ENCODE results near the gene PPP2R3A.
"Not testable (repeated sequence)": the region's sequence is repeated elsewhere in the genome, so short reads cannot be mapped to it uniquely, and the experiment has no call there.

PPP2R3A gene

DNA sequence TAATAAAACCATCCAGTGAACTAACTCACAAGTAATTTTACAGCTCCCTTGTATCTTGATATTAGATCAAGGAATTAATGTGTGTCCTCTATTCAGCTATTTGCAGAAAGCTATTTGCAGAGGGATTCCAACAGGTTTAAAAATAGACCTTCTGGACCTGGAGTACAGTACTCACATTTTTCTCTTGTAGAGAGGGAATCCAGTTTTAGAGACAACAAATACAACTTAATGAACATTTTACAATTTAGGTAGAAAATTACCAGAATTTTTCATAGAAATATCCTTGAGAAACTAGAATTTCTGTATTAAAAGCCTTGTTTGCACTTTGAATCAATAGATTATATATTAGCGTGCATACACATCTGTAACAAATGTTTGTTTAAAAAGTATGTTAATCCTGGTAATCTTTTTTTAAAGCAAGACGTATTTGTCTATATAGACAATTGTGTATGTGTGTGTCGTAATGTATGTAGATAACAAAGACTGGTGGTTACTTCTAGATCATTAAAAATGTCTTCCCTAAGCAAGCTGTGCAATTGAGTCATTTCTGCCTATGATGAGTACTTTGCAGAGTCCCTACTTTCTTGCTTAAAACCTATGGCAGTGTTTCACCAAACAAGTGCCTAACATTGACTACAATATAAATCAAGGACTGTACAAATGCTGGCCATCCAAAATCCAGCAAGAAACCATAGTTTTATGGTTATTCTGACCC, 57.9 kb downstream of the PPP2R3A start:
- DNase-seq: no peak

DNA sequence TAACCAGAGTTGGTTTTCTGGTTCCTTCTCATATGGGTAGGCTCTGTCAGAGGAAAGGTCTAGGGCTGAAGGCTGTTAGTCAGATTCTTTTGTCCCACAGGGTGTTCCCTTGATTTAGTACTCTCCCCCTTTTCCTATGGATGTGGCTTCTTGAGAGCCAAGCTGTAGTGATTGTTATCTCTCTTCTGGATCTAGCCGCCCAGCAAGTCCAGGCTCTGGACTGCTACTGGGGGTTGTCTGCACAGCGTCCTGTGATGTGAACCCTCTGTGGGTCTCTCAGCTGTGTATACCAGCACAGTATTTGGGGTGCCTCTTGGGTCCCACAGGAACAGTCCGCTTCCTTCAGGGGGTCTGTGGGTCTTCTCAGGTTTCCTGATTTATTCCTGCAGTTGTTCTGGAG, 70.8 kb downstream of the PPP2R3A start:
- DNase-seq: no peak

DNA sequence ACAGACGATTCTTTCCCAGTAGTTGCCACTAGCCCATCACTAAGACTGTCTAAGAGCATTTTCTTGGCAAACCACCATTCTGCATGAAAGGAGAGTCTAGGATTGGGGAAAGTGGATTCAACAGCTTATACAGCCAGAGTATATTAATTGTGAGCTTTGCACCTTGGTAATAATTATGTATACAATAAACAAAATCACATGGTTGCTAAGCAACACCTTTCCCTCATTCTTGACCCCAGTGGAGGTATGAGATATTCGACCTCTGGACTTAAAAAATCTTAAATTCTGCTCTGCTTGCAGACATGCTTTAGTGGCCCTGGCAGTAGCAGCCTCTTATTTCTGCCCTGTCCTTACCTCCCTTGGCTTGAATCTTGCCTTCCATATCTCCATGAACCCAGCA, 73.1 kb downstream of the PPP2R3A start:
- DNase-seq: no peak

DNA sequence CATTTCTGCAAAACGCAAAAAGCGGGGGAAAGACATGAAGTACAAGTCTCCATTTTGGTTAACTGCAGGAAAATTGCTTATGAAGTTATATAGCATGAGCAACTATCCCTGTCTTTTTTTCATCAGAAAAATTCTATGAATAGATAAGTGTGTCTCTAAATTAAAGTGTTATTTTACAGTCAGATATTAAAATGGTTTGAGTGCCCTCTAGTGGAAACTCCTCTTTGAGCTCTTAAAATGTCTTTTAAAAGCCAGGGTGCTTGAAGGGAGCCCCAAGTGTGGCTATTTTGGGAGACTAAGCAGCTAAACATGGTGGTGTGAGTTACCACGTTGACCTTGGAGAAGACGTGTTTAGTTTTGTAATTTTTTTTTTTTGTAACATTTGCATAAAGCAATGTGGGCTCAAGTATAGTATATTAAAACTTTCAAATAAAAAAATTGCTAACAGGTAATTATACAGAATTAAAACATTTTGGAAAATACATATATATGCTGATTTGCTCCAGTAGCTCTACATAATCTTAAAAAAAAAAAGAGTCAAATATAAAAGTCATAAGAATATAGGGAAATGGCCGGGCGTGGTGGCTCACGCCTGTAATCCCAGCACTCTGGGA, 77.2 kb downstream of the PPP2R3A start:
- peak; percentile 44 for DNase-seq

DNA sequence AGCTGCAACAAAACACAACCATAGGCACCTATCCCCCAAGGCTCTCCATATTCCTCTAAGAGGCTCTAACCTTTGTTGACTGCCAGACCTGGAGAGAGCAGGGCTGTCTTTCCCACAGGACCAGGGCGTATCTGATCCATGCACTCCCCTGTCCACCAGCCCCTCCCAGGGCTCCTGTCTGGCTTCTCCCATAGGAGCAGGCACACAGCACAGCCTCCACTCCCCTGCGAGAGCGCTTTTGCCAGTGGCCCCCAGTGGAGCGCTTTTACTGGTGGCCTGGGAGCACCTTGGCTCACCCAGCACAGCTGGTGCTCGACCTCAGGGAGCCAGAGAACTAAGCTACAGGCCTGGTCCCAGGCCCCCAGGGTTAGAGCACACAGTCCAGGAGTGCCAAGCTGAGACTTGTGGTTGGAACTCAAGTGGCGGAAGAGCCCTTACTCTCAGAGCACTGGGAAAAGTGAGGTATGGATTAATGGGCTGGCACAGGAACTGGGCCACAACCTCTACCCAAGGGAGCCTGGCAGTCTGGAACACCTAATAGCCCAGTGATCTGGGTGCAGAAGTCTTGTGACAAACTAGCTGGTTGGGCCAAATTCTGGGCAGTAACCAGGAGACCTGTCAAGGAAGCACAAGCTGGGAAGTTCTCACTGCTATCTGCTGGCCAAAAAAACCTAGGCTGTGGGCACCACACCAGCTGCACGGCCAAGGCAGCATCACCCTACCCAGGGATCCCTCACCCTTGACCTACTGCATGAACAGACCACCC, 79.6 kb downstream of the PPP2R3A start:
- DNase-seq: no peak

DNA sequence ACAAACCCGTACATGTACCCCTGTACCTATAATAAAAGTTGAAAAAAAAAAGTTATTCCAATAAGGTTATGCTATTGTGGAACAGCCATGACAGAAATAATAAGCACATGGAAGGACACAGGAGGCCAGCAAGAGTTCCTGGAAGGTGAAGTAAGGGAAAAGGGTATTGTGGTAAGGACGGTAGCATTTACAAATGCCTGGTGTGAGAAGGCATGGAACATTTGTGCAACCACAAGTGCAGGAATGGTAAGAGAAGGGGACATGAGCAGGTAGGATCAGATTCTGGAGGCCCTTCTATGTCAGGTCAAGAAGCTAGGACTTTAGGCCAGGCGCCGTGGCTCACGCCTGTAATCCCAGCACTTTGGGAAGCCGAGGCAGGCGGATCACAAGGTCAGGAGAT, 82.5 kb downstream of the PPP2R3A start:
- no peak for DNase-seq

DNA sequence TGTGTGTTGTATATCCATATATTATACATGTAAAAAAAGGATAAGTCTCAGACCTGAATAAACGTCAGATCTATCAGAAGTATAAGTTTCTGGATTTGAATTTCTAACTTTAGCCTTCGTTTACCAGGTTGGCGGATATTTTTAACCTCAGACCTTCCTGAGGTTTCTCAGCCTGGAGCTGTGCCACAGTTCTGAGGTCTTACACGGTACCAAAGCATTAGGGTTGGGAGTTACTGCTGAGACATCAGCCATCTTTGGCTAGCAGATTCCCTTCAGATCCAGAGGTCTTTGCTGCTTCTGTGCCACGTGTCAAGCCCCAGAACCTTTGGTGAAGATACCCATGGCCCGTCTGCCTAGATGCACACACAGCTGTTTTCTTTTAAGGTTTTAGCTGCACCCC, 84.7 kb downstream of the PPP2R3A start:
- no peak for DNase-seq

DNA sequence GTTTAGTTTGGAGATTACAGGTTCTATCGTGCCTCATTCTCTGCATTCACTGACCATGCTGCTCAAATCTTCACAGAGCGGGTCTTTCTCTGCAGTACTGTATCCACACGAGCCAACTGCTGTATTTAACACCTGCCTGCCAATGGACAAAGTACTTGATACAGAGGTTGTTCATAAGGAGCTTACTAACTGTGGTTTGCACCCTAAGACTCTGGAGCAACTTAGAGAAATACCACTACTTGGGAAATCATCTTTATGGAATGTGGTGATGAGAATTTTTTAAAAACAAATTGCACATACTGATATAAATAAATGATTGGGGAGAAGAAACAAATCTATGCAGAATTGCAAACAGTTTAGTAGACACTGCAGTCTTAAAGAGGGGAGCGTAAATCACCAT, 90.0 kb downstream of the PPP2R3A start:
- DNase-seq: no peak

DNA sequence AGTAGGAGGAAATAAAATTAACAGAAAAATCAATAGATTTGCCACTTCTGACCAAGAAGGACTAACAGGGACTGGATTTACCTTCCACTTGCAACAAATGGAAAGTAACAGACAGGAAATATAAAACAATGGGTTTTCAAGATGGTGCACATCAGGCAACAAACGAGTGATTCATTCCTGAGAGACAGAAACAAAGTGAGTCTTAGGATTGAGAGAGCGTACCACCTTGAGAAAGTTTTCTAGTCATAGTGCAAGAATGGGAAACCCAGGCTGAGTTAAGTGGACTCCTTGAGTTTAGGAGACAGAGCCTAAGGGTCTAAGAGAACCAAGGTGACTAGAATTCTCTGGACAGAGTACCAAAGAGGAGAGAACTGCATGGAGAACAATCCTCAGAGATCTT, 101.7 kb downstream of the PPP2R3A start:
- DNase-seq: no peak

DNA sequence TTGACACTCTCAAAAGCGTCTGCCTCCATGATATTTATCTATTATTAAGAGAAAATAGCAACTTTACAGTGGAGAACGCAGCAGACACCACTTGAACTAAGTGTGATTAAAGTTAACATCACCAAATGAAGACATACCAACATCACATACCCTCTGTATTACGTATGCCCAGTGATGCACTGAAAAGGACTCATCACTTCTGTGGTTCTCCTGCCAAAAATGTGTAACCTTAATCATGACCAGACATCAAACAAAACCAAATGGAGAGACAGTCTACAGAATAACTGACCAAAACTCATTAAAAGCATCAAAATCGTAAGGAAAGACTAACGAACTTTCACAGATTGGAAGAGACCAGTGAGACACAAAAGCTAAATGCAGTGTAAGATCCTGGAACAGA, 103.2 kb downstream of the PPP2R3A start:
- DNase-seq: no peak

DNA sequence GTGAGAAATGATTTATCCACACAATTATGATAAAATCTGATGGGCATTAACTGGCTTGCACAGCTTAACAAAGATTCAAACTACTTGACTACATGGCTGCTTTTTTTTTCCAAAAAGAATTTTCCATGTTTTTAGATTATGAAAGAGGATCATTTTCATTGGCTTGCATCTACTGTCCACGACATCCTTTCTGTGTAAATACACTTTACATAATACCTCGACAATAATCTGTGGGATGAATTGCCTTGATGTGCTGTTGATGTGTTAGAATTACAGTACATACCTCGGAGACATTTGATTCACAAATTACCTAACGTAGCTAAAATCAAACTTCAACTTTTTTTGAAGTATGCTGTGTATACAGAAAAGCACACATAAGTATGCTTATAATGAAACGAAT, 104.4 kb downstream of the PPP2R3A start:
- DNase-seq: no peak

DNA sequence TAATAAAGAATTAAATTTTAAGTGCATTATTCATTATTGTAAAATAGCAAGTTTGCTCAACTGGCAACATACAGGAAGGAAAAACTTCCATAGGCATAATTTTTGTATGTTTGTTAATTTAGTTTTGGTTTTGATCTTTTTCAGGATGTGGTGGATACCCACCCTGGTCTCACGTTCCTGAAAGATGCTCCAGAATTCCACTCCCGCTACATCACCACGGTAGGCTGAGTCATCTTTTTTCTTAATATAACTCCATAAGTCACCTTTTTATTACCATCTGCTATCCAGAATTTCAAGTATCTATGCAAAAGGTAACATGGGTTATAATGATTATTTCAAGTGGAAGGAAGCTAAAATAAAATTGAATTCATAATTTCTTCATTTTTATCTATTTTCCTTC, 104.8 kb downstream of the PPP2R3A start:
- DNase-seq: no peak

DNA sequence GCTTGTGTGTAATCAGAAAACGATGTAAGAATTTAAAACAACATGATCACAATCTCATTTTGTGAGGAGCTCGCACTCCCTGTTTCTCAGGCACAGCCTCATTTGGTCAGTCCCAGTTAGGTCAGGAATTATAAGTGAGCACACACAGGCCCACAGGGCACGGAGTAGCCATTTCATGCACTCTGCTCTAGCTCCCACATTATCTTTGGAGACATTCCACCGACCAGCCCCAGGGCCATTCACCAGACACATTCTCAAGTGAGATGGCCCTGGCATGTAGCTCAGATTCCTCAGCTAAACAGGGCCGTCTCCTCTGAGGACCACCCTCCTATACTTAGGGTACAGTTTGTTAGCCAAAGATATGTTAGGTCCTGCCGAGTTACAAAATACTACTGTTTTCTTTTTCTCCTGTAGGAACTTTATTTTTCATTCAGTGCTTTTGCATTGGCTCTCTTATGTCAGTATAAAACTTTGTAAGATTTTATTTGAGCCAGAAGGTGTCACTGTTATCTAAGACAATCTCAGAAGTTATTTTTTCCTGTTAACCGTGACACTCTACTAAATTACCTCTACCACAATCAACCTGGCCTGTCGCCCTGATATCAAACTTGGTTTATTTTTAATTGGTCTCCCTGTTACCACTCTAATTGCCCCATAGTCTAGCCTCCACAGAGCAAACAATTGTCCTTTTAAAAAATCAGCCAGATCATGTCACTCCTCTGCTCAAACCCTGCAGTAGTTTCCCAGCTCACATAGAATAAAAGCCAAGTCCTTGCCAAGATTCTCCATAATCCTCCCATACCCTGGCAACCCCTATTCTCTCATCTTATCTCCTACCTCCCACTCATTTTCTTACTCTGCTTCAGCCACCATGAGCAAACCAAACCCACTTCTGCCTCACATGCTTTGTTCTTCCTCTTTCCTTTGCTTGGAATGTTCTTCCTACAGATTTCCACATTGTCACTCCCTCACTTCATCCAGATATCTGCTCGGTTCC, 105.7 kb downstream of the PPP2R3A start:
- DNase-seq: peak; percentile 13

DNA sequence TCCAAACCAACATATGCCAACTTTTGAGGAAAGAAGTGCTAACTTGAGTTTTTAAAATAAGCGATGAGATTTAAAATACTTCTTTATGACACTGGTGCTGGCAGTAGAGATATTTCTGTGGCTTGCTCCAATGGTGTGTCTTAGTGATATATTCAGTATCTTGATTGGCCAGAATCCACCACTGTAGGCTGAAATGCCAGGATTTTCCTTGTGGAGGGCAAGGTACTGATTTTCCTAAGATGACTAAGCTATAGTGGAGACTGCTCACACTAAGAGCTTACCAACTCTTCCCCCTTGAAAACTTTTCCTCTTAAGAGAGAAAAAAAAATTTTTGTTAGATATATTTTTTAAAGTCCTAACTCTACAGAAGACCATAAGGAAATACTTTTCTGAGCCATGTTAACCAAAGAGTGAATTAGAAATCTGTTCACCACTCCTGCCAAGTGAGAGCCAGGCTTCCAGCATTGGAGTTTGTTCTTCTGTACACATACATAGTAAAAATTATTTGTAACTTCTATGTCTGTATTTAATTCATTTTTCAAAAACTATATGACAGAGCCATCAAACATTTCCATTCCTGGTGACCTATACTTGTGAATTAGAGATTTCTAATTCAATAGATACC, 109.1 kb downstream of the PPP2R3A start:
- DNase-seq: no peak

DNA sequence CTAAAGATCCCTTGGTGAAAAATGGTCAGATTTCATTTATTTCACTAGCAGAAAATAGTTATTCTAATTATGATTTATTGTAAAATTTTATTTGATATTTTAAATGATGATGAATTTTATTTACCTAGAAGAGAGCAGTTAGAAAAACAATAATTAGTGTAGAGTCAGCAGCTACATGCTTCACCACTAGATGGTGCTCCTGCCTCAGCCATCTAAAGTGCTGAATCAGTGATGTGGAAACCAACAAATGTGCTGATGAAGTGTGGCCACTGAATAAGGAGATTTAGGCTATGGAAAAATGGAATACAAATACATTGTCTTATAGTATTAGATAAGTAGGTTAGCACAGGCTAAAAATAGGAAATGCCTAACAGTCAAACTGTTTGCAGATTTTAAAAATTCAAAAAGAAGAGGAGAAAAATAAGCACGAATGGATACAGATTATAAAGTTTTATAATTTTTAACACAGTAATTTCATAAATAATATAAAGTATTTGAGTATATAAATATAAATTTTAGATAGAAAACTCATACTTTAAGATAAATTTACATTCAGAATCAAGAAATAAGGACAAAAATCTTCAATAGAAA, 109.8 kb downstream of the PPP2R3A start:
- peak; percentile 86 for DNase-seq

DNA sequence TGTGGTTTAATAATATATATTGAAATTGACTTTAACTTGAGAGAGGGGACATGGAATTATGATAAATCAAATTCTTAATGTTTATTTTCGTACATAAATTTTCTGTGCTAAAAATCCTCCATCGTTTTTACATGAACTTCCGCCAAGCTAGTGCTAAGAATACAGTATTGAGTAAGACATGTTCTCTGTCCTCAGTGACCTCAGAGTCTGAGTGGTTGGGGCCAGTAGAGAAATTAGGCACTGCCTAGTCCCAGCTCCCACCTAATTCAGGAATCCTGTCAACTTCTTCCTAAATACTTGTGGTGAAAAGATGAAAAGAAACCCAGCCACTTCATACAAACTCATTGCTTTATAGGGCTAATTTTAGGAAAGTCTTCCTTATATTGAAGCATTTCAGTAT, 110.3 kb downstream of the PPP2R3A start:
- DNase-seq: no peak

DNA sequence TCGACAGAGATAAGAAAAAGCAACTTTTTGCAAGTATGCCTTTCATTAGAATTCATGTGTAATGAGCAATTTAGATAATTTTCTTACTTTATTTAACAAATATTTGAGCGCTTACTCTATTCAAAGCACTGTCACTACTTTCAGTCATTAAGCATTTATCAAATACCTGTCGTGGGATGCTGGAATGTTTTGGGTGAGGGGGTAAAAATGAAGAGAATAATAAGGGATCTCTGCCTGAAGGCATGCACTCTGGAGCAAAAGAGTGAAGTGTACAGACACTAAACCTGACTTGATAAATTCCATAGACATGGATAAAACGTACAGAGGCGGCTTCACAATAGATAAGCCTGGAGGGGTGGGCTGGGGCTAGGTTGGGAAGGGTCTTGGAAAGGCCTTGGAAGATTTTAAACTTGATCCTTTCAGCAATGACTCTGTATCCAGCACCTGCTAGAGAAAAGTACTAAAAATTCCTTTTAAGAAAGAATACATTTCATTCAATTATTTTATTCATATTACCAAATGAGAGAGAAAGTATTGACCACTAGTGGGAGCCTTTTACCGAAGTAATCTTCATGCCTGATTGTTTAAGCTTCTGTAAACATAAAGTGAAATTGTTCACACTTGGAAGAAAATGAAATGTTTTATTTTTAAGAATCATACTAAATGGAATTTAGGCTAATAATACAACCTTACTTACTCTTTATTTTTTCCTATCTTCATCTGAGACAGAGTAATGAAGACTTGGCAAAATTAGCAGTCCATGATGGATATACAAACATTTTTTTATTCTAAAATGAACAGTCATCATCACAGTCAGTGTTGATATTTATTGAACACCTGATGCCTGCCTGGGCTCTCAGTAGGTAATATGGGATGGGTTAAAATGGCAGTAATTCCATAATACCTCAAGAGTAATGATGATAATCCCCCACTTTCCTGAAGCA, 113.2 kb downstream of the PPP2R3A start:
- DNase-seq: peak; percentile 24

DNA sequence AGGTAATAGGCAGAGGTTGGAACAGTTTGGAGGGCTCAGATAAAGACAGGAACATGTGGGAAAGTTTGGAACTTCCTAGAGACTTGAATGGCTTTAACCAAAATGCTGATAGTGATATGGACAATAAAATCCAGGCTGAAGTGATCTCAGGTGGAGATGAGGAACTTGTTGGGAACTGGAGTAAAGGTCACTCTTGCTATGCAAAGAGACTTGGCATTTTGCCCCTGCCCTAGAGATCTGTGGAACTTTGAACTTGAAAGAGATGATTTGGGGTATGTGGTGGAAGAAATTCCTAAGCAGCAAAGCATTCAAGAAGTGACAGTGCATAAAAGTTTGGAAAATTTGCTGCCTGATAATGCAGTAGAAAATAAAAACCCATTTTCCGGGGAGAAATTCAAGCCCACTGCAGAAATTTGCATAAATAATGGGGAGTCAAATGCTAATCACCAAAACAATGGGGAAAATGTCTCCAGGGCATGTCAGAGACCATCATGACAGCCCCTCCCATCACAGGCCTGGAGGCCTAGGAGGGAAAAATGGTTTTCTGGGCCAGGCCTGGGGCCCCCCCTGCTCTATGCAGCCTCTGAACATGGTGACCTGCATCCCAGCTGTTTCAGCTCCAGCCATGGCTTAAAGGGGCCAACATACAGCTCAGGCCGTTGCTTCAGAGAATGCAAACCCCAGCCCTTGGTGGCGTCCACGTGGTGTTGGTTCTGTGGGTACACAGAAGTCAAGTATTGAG, 118.3 kb downstream of the PPP2R3A start:
- not testable (repeated sequence) for DNase-seq

DNA sequence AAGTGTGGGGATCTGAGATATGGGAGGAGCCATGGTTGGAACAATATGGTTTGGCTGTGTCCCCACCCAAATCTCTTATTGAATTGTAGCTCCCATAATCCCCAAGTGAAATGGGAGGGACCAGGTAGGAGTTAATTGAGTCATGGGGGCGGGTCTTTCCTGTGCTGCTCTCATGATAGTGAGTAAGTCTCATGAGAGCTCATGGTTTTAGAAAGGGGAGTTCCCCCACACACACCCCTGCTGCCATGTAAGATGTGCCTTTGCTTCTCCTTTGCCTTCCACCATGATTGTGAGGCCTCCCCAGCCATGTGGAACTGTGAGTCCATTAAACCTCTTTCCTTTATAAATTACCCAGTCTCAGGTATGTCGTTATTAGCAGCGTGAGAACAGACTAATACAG, 119.5 kb downstream of the PPP2R3A start:
- not testable (repeated sequence) for DNase-seq

DNA sequence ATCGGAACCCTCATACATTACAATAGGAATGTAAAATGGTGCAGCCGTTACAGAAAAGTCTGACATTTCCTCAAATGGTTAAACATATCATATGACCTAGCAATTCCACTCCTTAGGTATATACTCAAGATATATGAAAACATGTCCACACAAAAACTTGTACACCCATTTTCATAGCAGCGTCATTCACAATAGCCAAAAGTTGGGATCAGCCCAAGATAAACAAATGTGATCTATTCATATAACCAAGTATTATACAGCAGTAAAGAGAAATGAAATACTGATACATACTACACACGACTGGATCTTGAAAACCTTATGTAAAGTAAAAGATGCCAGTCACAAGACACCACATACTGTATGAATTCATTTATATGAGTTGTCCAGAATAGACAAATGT, 128.2 kb downstream of the PPP2R3A start:
- no peak for DNase-seq
